Measurements from ENCODE around the gene SYS1. TPM values are rescaled to one million over a fixed set of nuclear protein-coding genes. Genes with fewer than 3 reads are reported as not detected.

SYS1 gene
- total RNA-seq, 2 donors from 2014 or later, result 23.4 to 24.1 TPM

Other genes with a start within 250 kb of the SYS1 start
- not detected for gene WFDC5, start 248.0 kb upstream of the SYS1 start, total RNA-seq
- gene WFDC12, start 238.7 kb upstream of the SYS1 start, total RNA-seq, result not detected
- gene PI3, start 188.3 kb upstream of the SYS1 start, total RNA-seq, result 1 to 10 TPM in 1 of 2 donors, not detected in 1; 1.4 TPM
- gene SEMG1, start 156.1 kb upstream of the SYS1 start, total RNA-seq, result not detected
- gene SEMG2, start 141.8 kb upstream of the SYS1 start, total RNA-seq, result not detected
- gene SLPI, start 108.6 kb upstream of the SYS1 start, total RNA-seq, result 10 to 100 TPM; 44.2 to 86.7 TPM
- not detected for gene RBPJL, start 56.3 kb upstream of the SYS1 start, total RNA-seq
- gene MATN4, start 54.9 kb upstream of the SYS1 start, total RNA-seq, result not detected
- 100 to 1,000 TPM in 1 of 2 donors, 10 to 100 TPM in 1; 51.4 to 152 TPM for gene SDC4, start 14.7 kb upstream of the SYS1 start, total RNA-seq
- 1 to 10 TPM in 1 of 2 donors, under 1 TPM in 1; 0.68 to 2.0 TPM for gene TP53TG5, start 15.2 kb downstream of the SYS1 start, total RNA-seq
- gene DBNDD2, start 45.1 kb downstream of the SYS1 start, total RNA-seq, result 100 to 1,000 TPM; 177 to 200 TPM
- gene PIGT, start 53.0 kb downstream of the SYS1 start, total RNA-seq, result 100 to 1,000 TPM; 104 to 129 TPM
- gene WFDC2, start 106.6 kb downstream of the SYS1 start, total RNA-seq, result 1 to 10 TPM in 1 of 2 donors, under 1 TPM in 1; 0.52 to 6.9 TPM
- not detected for gene SPINT3, start 152.5 kb downstream of the SYS1 start, total RNA-seq
- gene WFDC6, start 176.3 kb downstream of the SYS1 start, total RNA-seq, result not detected
- gene EPPIN, start 184.2 kb downstream of the SYS1 start, total RNA-seq, result under 1 TPM in 1 of 2 donors, not detected in 1; 0.68 TPM
- gene WFDC8, start 216.1 kb downstream of the SYS1 start, total RNA-seq, result not detected

Data from left cardiac atrium (tissue), 2 donors.